HepG2 (cell line): ENCODE data around the gene ERC1. TPM values are rescaled to one million over a fixed set of nuclear protein-coding genes. Genes with fewer than 3 reads are reported as not detected.

Experiments
- CENPX ChIP-seq: sonication (generic); formaldehyde crosslinking; IDR thresholded peaks from 2 replicates; pipeline ENCODE4 v1.9.0; 2021; ENCODE audit warnings: mild to moderate bottlenecking, missing genetic modification reagents, moderate library complexity
- DNMT3B ChIP-seq: conservative IDR thresholded peaks from 2 replicates; pipeline ENCODE4 v1.6.1; 2016; ENCODE audit warnings: missing biosample characterization, control low read depth
- ETV6 ChIP-seq: sonication (generic); formaldehyde crosslinking; conservative IDR thresholded peaks from 2 replicates; pipeline ENCODE4 v1.4.0; 2020; ENCODE audit warnings: missing genetic modification reagents
- HDAC6 ChIP-seq: fragments of 200-600 bp; sonication (generic); IDR thresholded peaks from 2 replicates; pipeline ENCODE4 v1.7.0; 2017; ENCODE audit warnings: mild to moderate bottlenecking, antibody characterized with exemption, low read length, low read depth
- JUND ChIP-seq: sonication (generic); formaldehyde crosslinking; IDR thresholded peaks from 2 replicates; pipeline ENCODE4 v1.8.0; 2022; ENCODE audit warnings: mild to moderate bottlenecking, missing genetic modification reagents
- MAZ ChIP-seq, 2 experiments: sonication (generic) in 1 of 2; formaldehyde crosslinking in 1 of 2; IDR thresholded peaks; 2 replicates each; pipeline versions ENCODE4 v1.5.0 to v1.6.1; 2012 to 2020; ENCODE audit warnings: low read depth in 2 of 2, mild to moderate bottlenecking in 2 of 2, borderline replicate concordance in 1 of 2, improper control_type of control experiment in 1 of 2, low read length in 1 of 2, missing genetic modification reagents in 1 of 2, moderate library complexity in 1 of 2
- MIXL1 ChIP-seq: IDR thresholded peaks from 2 replicates; pipeline ENCODE4 v1.6.1; 2016
- MYPOP ChIP-seq: sonication (generic); formaldehyde crosslinking; IDR thresholded peaks from 2 replicates; pipeline ENCODE4 v1.8.1; 2023; ENCODE audit warnings: mild to moderate bottlenecking, moderate library complexity, missing genetic modification reagents
- NAIF1 ChIP-seq: sonication (generic); formaldehyde crosslinking; IDR thresholded peaks from 2 replicates; pipeline ENCODE4 v1.5.0; 2020; ENCODE audit warnings: mild to moderate bottlenecking, missing genetic modification reagents, borderline replicate concordance
- NKX3-1 ChIP-seq: sonication (generic); formaldehyde crosslinking; IDR thresholded peaks from 2 replicates; pipeline ENCODE4 v1.5.0; 2020; ENCODE audit warnings: missing genetic modification reagents
- PATZ1 ChIP-seq: sonication (generic); formaldehyde crosslinking; IDR thresholded peaks from 2 replicates; pipeline ENCODE4 v1.4.0; 2020; ENCODE audit warnings: missing genetic modification reagents
- RXRB ChIP-seq: IDR thresholded peaks from 2 replicates; pipeline ENCODE4 v1.6.1; 2016; ENCODE audit warnings: borderline replicate concordance, missing genetic modification reagents, missing compliant biosample characterization
- SNAI1 ChIP-seq: sonication (generic); formaldehyde crosslinking; IDR thresholded peaks from 2 replicates; pipeline ENCODE4 v1.5.0; 2020; ENCODE audit warnings: mild to moderate bottlenecking, missing genetic modification reagents, borderline replicate concordance
- SNRNP70 ChIP-seq: fragments of 200-400 bp; formaldehyde crosslinking; IDR thresholded peaks from 2 replicates; pipeline ENCODE4 v1.6.1; 2017; ENCODE audit warnings: mild to moderate bottlenecking, low read depth, low read length, moderate library complexity
- SP2 ChIP-seq: sonication (generic); formaldehyde crosslinking; IDR thresholded peaks from 2 replicates; pipeline ENCODE4 v1.5.1; 2020; ENCODE audit warnings: mild to moderate bottlenecking, missing genetic modification reagents
- TFDP1 ChIP-seq: IDR thresholded peaks from 2 replicates; pipeline ENCODE4 v1.6.1; 2016; ENCODE audit warnings: missing compliant biosample characterization, missing genetic modification reagents, borderline replicate concordance
- ZIK1 ChIP-seq: sonication (generic); formaldehyde crosslinking; IDR thresholded peaks from 2 replicates; pipeline ENCODE4 v1.5.0; 2020; ENCODE audit warnings: mild to moderate bottlenecking, low read depth, missing genetic modification reagents, borderline replicate concordance
- ZNF235 ChIP-seq: sonication (generic); formaldehyde crosslinking; IDR thresholded peaks from 2 replicates; pipeline ENCODE4 v1.8.1; 2023; ENCODE audit warnings: mild to moderate bottlenecking, missing genetic modification reagents, borderline replicate concordance
- ZNF317 ChIP-seq: sonication (generic); formaldehyde crosslinking; IDR thresholded peaks from 2 replicates; pipeline ENCODE4 v1.5.0; 2020; ENCODE audit warnings: mild to moderate bottlenecking, missing genetic modification reagents
- ZNF468 ChIP-seq: sonication (generic); formaldehyde crosslinking; IDR thresholded peaks from 2 replicates; pipeline ENCODE4 v1.8.0; 2022; ENCODE audit warnings: mild to moderate bottlenecking, moderate library complexity, missing genetic modification reagents
- ZNF672 ChIP-seq: sonication (generic); formaldehyde crosslinking; IDR thresholded peaks from 2 replicates; pipeline ENCODE4 v1.8.1; 2022; ENCODE audit warnings: missing genetic modification reagents
- ZNF816 ChIP-seq: sonication (generic); formaldehyde crosslinking; IDR thresholded peaks from 2 replicates; pipeline ENCODE4 v1.8.0; 2022; ENCODE audit warnings: missing genetic modification reagents, mild to moderate bottlenecking, borderline replicate concordance
- ZNF878 ChIP-seq: sonication (generic); formaldehyde crosslinking; IDR thresholded peaks from 2 replicates; pipeline ENCODE4 v1.8.1; 2023; ENCODE audit warnings: mild to moderate bottlenecking, missing genetic modification reagents, moderate library complexity
- polyA plus RNA-seq, 8 experiments: library from polyadenylated mRNA; depleted of rRNA in 3 of 8; stranded (reverse) in 7 of 8; unstranded in 1 of 8; fragments of >200 nt; fragmentation: Illumina TruSeq in 4 of 8; extraction: Trizol in 4 of 8; gene quantifications; 2 replicates each; pipeline versions ENCODE4 v1.2.1 to v1.2.3, GENCODE V29; 2011 to 2016; ENCODE audit warnings: low read depth in 4 of 8, missing spikeins in 1 of 8, mixed read lengths in 1 of 8; ENCODE audit not compliant: insufficient read depth in 1 of 8
- total RNA-seq, 5 experiments: library from RNA; depleted of rRNA; stranded (reverse); fragments of >200 nt; fragmentation: Illumina TruSeq; extraction: Trizol; gene quantifications; 2 replicates each; pipeline ENCODE4 v1.2.3, GENCODE V29; 2016; ENCODE audit warnings: low read depth in 1 of 5

The ERC1 gene
- total and polyA plus RNA-seq, 2 of the 13 experiments (the other 11 are each of a cell fraction or from before 2014, with no cell fraction given): 6.1 to 12.4 TPM

GRCh38 chr12:949453-950191 is 41.4 kb upstream of the ERC1 start, which contains the start of gene RAD52 (continued):
- peak; percentile 61 for TF ChIP-seq PATZ1 (CRISPR knock-in tag)
- 0 out of 2 replicates have a peak, but pooled peaks have one; percentile 78 for TF ChIP-seq SNAI1
- TF ChIP-seq MAZ (IDR thresholded peaks at IDR 0.05; ENCODE audit: borderline replicate concordance, low read depth, low read length): no peak
- peak; percentile 82 for TF ChIP-seq MAZ (CRISPR knock-in tag; IDR thresholded peaks at IDR 0.05; ENCODE audit: low read depth)
- TF ChIP-seq JUND (CRISPR knock-in tag): 0 out of 2 replicates have a peak, but pooled peaks have one; percentile 4
- peak; percentile 75; the same call in 1 of the 2 replicates for TF ChIP-seq MYPOP (CRISPR knock-in tag)
- TF ChIP-seq MIXL1 (CRISPR knock-in tag): 0 out of 2 replicates have a peak, but pooled peaks have one; percentile 12
- no peak for TF ChIP-seq SP2 (CRISPR knock-in tag)
- peak; percentile 58; the same call in 1 of the 2 replicates for TF ChIP-seq RXRB (CRISPR knock-in tag)
- TF ChIP-seq ZNF235 (CRISPR knock-in tag): peak; percentile 82; the same call in 1 of the 2 replicates
- TF ChIP-seq HDAC6: no peak
- peak; percentile 74; the same call in 1 of the 2 replicates for TF ChIP-seq ZNF317
- no peak for TF ChIP-seq CENPX (CRISPR knock-in tag)
- no peak for TF ChIP-seq ZNF468 (CRISPR knock-in tag)
- peak; percentile 93 for TF ChIP-seq TFDP1 (CRISPR knock-in tag)
- peak; percentile 72; the same call in 1 of the 2 replicates for TF ChIP-seq NKX3-1 (CRISPR knock-in tag)
- TF ChIP-seq ZIK1 (CRISPR knock-in tag): no peak
- peak; percentile 83 for TF ChIP-seq NAIF1 (CRISPR knock-in tag)
- TF ChIP-seq SNRNP70: no peak
- no peak for TF ChIP-seq ETV6
- peak; percentile 84; the same call in 1 of the 2 replicates for TF ChIP-seq ZNF672
- TF ChIP-seq ZNF816 (CRISPR knock-in tag): peak; percentile 91
- TF ChIP-seq ZNF878 (CRISPR knock-in tag): peak; percentile 76; the same call in 1 of the 2 replicates
- TF ChIP-seq DNMT3B (CRISPR knock-in tag): no peak
